ENCODE results near the gene RNF144A.

The RNF144A gene

GRCh38 chr2:6968319-6969100, 51.3 kb downstream of the RNF144A start:
- in situ Hi-C loops (cut with MboI; ENCODE audit: low sequenced_read_pairs), result no loop called here

- in situ Hi-C loops (cut with MboI; ENCODE audit: low sequenced_read_pairs), result no loop called here
Observed at GRCh38 chr2:6970551-6970950, 53.3 kb downstream of the RNF144A start.

GRCh38 chr2:6970976-6971480, 53.8 kb downstream of the RNF144A start:
- in situ Hi-C loops (cut with MboI; ENCODE audit: low sequenced_read_pairs), result no loop called here

DNA sequence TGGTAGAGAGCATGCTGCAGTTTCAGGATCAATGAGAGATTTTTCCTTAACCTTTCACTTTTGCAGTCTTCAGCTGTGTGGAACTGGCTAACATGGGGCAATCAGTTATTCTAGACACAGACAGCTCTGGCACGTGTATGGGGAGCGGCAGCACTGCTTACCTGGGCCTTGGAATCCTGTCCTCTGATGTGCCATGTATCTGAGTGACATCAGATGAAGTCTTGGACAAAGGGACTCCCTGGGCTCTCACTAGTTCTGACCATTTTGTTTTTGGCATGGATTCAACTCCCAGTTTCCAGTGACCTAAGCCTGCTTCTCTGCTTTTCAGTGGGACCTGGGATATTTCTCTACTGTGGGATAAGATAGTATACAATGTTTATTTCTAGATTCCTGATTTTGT, 54.3 kb downstream of the RNF144A start:
- in situ Hi-C loops (cut with MboI; ENCODE audit: low sequenced_read_pairs), result no loop called here

- in situ Hi-C loops (cut with MboI; ENCODE audit: low sequenced_read_pairs), result no loop called here
Observed at GRCh38 chr2:6972067-6972710, 55.0 kb downstream of the RNF144A start.

- in situ Hi-C loops (cut with MboI; ENCODE audit: low sequenced_read_pairs), result no loop called here
Observed at GRCh38 chr2:6973895-6974545, 56.8 kb downstream of the RNF144A start.

GRCh38 chr2:6975988-6976387, 58.8 kb downstream of the RNF144A start:
- in situ Hi-C loops (cut with MboI; ENCODE audit: low sequenced_read_pairs), result no loop called here

GRCh38 chr2:6977113-6977741, 60.0 kb downstream of the RNF144A start:
- in situ Hi-C loops (cut with MboI; ENCODE audit: low sequenced_read_pairs), result no loop called here

DNA sequence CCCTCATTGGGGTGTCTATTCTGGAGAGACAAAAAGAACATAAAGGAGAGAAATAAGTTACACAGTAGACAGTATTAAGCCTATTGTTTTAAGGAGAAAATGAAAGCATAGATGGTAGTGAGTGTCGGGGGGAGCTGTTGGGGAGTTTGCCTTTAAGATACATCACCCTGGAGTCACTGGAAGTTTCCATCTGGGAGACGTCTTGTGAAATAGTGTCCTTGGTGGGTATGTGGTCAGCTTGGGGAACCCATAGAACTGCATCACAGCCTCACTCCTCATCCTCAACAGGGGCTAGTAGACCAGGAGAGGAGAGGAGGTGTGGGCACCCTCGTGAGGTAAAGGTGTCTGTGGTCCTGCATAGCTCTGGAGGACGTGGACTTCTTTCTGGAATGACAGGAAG, 60.6 kb downstream of the RNF144A start:
- in situ Hi-C loops (cut with MboI; ENCODE audit: low sequenced_read_pairs), result no loop called here

- in situ Hi-C loops (cut with MboI; ENCODE audit: low sequenced_read_pairs), result no loop called here
Observed at GRCh38 chr2:6978991-6979390, 61.8 kb downstream of the RNF144A start.

- in situ Hi-C loops (cut with MboI; ENCODE audit: low sequenced_read_pairs), result no loop called here
Observed at GRCh38 chr2:6982449-6982848, 65.2 kb downstream of the RNF144A start.

DNA sequence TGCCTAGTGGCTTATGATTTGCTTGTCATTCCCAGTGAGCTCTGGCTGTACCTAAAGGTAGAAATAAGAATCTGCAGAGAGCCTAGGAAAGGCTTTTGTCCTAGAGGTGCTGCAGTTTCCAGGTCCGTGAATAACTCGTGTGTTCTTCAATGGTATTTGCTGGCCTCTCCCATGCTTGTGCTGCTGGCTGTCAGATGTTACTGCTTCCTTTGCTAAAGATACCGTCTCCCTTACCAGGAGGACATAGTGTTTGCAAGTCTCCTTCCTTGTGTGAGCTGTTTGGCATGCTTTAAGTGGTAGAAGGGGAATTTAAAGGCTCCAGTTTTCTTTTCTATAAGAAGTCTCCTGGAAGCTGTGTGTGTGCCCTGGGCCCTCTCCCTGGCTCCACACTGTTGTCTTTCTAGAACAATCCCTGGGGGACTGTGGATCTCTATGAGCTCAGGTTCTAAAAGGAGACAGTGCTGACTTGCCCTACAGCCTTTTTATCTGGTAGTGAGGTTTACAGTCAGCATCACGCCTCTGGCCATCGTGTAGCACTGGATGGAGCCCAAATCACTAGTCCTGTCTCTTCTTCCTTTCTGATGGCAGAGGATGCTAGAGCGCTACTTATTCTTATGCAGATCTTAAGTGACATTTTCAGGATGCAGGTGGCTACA, 65.8 kb downstream of the RNF144A start:
- in situ Hi-C loops (cut with MboI; ENCODE audit: low sequenced_read_pairs), result no loop called here

- in situ Hi-C loops (cut with MboI; ENCODE audit: low sequenced_read_pairs), result no loop called here
Observed at GRCh38 chr2:6986301-6986911, 69.2 kb downstream of the RNF144A start.

DNA sequence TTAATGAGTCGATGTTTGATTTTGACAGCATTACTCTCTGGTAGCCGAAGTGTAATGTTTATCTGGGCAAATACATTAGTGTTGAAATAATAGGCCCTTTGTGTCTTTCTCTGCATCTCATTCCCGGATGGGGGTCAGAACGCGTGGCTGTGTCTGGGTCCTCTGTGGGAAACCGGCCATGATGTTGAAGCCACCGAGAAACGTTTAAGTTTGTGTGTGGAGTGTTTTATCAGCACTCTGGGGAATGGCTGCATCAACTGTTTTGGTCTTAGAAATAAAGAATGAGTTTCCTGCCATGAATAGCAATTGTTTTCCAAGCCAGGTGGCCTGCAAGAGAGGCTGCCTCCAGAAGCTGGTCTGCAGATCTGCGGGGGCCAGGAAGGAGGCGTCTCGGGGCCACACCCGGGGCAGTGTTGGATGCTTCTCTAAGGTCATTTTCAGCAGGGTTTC, 69.7 kb downstream of the RNF144A start:
- in situ Hi-C loops (cut with MboI; ENCODE audit: low sequenced_read_pairs), result no loop called here

- in situ Hi-C loops (cut with MboI; ENCODE audit: low sequenced_read_pairs), result no loop called here
Observed at GRCh38 chr2:6990871-6991270, 73.7 kb downstream of the RNF144A start.

- in situ Hi-C loops (cut with MboI; ENCODE audit: low sequenced_read_pairs), result no loop called here
Observed at GRCh38 chr2:6992794-6993228, 75.6 kb downstream of the RNF144A start.

DNA sequence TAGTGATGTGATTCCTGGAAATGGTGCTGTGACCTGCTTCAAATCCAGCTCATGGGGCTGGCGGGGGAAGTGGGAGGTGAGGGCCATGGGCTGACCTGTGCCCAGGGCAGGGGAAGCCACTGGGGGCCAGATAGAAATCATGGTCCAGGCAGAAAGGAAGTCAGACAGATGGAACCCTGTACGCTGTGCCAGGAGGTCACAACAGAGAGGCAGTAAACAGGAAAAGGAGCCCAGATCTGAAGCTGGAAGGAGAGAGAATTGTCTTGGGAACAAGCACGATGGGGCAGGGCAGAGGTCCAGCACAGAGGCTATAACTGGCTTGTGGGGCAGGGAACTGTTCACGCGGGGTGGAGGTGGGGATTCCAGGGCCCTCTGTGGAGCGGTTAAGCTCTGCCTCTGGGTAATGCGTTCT, 76.0 kb downstream of the RNF144A start:
- in situ Hi-C loops (cut with MboI; ENCODE audit: low sequenced_read_pairs), result no loop called here

DNA sequence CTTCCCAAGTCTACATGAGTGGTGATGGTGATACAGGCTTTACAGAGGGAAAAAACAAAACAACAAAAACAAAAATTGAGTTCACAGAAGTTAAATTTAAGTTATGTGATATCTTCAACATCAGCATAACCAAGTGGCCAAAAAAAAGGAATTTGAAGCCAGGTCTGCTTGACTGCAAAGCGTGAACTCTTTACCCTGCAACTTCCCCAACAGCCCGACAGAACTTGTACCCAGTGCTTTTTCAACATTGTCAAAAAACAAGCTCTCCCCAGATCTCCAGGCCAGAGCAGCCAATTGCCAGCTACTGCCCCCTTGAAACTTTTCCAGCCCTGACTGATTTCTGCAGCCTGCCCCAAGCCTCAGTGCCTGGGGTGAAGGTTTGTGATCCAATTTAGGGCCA, 76.7 kb downstream of the RNF144A start:
- in situ Hi-C loops (cut with MboI; ENCODE audit: low sequenced_read_pairs), result no loop called here

GRCh38 chr2:6994536-6995128, 77.4 kb downstream of the RNF144A start:
- in situ Hi-C loops (cut with MboI; ENCODE audit: low sequenced_read_pairs), result no loop called here
